ENCODE measurements around the gene MOG. TPM values are rescaled to one million over a fixed set of nuclear protein-coding genes. Genes with fewer than 3 reads are reported as not detected.

Gene MOG
- total and polyA plus RNA-seq, 11 donors = 0.19 to 7.4 (median 2.7) TPM

DNA sequence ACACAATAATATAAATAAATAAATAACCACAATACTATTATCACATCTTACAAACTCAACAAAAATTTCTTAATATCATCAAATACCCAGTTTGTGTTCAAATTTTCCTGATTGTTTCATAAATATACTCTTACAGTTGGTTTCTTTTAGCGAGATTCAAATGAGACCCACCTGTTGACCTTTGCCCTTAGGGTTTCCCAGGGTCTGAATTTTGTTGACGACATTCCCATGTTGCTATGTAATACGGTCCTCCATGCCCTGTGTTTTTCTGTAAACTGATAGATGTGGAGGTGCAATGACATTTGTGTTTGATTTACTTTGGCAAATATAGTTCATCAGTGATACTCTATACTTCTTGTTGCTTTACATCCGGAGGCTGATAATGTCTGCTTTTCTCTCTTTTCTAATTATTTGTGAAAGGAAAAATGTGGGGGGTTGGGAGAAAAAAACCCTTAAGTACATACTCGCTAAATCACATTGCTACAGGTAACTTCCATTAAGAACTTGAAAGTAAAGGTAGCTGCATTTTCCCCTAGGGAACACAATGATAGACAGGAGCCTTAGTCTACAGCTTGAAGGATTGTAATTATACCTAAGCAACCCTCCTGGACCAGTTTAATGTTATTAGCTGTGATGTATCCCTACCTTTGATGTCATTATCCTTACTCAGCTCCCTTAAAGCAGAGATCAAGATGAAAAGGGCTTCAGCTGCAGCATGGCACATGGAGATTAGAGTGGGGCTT, 6.6 kb downstream of the MOG start:
- intact Hi-C loops (cut with DNase I) = no loop called here
- DNase-seq (no peak), ATAC-seq (no peak)
- H3K4me3 ChIP-seq = no peak overlapping the region
- no peaks in the 10 kb centered on the region for H3K9me3 ChIP-seq
- WGBS, 4 donors = 73 to 79% (median 76%) methylated on average over 5 of the region's 5 CpGs
- peaks cover 0 to 8% (median 0%) of the 10 kb centered on the region in 12 donors for H3K4me1 ChIP-seq
- no peak overlapping the region for H3K27ac ChIP-seq
- H3K27me3 ChIP-seq = peaks cover 0 to 27% (median 0%) of the 10 kb centered on the region in 9 donors
- H3K36me3 ChIP-seq = no peaks in the 10 kb centered on the region
- TF ChIP-seq, protein P1, sequence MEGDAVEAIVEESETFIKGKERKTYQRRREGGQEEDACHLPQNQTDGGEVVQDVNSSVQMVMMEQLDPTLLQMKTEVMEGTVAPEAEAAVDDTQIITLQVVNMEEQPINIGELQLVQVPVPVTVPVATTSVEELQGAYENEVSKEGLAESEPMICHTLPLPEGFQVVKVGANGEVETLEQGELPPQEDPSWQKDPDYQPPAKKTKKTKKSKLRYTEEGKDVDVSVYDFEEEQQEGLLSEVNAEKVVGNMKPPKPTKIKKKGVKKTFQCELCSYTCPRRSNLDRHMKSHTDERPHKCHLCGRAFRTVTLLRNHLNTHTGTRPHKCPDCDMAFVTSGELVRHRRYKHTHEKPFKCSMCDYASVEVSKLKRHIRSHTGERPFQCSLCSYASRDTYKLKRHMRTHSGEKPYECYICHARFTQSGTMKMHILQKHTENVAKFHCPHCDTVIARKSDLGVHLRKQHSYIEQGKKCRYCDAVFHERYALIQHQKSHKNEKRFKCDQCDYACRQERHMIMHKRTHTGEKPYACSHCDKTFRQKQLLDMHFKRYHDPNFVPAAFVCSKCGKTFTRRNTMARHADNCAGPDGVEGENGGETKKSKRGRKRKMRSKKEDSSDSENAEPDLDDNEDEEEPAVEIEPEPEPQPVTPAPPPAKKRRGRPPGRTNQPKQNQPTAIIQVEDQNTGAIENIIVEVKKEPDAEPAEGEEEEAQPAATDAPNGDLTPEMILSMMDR (IDR thresholded peaks at IDR 0.05) = no peak
- no peak for TF ChIP-seq POLR2A (IDR thresholded peaks at IDR 0.05)

DNA sequence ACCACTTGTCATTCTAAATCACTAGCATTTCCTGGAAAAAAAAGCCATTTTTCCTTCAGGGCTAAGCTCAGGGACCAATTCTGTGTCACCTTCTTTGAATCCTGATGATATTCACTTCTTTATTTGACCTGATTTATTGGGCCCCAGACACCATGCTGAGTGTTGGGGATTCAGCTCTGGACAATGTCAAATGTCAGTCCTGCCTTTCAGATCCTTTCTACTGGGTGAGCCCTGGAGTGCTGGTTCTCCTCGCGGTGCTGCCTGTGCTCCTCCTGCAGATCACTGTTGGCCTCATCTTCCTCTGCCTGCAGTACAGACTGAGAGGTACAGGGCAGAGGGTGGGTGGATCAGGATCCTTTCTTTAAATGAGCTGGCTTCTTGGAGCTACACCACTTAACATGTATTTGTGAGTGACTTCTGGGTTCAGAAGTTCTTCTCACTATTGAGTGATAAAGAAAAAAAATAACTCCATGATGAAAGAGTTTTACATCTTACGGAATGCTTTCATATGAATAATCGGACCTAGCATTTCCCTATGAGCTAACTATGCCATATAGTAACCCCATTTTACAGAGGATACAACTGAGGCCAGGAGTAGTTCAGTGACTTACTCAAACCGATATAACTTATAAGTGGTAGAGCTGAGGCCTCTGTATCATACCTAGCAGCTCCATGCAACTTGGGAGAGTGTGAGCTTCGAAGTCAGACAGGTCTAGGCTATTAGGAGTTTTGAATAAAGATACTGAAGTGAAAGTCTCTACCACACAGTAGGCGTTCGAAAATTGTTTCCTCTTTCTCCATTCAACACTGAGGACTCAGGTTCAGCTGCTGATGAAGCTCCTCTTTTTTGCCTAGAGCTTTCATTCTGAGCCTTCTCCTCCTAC, 9.3 kb downstream of the MOG start:
- peaks cover 0 to 8% (median 0%) of the 10 kb centered on the region in 12 donors for H3K4me1 ChIP-seq
- intact Hi-C loops (cut with DNase I) = no loop called here
- 64 to 69% (median 65%) methylated on average over 8 of the region's 8 CpGs for WGBS, 4 donors
- TF ChIP-seq, protein P1 (IDR thresholded peaks at IDR 0.05) = peak in 1 of 12 donors; percentile 5
- no peak for TF ChIP-seq POLR2A (IDR thresholded peaks at IDR 0.05)
- no peaks in the 10 kb centered on the region for H3K9me3 ChIP-seq
- H3K27ac ChIP-seq = peak overlapping the region in 2 of 12 donors; percentile 14 to 41
- no peaks in the 10 kb centered on the region for H3K36me3 ChIP-seq
- DNase-seq = peak in 2 of 5 donors; percentile 26 to 36
- no peak overlapping the region for H3K4me3 ChIP-seq
- ATAC-seq = peak; percentile 47 to 88 (median 80)
- H3K27me3 ChIP-seq = peaks cover 0 to 43% (median 0%) of the 10 kb centered on the region in 9 donors

DNA sequence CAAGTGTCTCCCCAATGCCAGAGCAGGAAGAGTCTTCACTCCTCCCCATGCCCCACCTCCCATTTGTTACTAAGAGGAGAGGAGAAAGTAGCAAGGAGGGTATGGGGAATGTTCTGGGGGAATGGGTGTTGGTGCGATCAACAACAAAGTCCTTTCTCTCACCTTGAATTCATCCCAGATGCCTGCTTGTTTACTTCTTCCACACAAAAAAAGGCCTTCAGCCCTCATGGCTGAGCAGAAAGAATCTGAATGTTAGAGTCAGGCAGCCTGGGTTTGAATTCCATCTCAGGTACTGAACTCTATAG, 9.9 kb downstream of the MOG start:
- Histone ChIP-seq H3K27ac (no peak overlapping the region), H3K4me3 (no peak overlapping the region), H3K36me3 (no peaks in the 10 kb centered on the region), H3K27me3 (peaks cover 0 to 43% (median 0%) of the 10 kb centered on the region in 9 donors), H3K4me1 (peaks cover 0 to 8% (median 0%) of the 10 kb centered on the region in 12 donors), H3K9me3 (no peaks in the 10 kb centered on the region)
- ATAC-seq (no peak), DNase-seq (no peak)
- 77 to 88% (median 80%) methylated on average over 1 of the region's 1 CpG for WGBS, 4 donors
- TF ChIP-seq POLR2A (IDR thresholded peaks at IDR 0.05) = no peak
- TF ChIP-seq, protein P1 (IDR thresholded peaks at IDR 0.05) = no peak
- intact Hi-C loops (cut with DNase I) = no loop called here

DNA sequence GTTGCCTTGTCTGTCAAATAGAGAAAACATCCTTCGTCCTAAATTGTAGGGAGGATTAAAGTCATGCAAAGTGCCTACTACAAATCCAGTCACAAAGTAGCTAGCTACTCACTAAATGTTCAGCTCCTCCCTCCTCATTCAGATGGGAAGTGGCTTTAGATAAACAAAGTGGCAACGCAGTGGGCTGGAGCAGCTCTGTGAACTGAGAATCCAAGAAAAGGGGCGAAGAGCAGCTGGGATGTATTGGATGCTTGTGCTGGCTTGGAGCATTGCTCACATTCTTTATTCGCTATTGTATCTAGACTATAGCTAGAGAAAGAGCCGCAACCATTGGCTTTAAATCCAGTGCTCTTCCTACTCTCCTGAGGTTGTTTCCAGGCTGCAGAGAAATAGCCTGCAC, 10.3 kb downstream of the MOG start:
- 41 to 49% (median 43%) methylated on average over 5 of the region's 5 CpGs for WGBS, 4 donors
- DNase-seq = no peak
- H3K27ac ChIP-seq = no peak overlapping the region

More for the DNA sequence above, 10.3 kb downstream of the MOG start:
- no peaks in the 10 kb centered on the region for H3K36me3 ChIP-seq
- ATAC-seq = no peak
- no peaks in the 10 kb centered on the region for H3K9me3 ChIP-seq
- H3K27me3 ChIP-seq = peaks cover 0 to 40% (median 0%) of the 10 kb centered on the region in 9 donors
- TF ChIP-seq, protein P1 (IDR thresholded peaks at IDR 0.05) = no peak
- TF ChIP-seq POLR2A (IDR thresholded peaks at IDR 0.05) = no peak
- intact Hi-C loops (cut with DNase I) = no loop called here
- H3K4me3 ChIP-seq = no peak overlapping the region
- peaks cover 0 to 8% (median 0%) of the 10 kb centered on the region in 12 donors for H3K4me1 ChIP-seq
